Measurements from ENCODE around the gene ZNF124.
"Not testable (repeated sequence)": the region's sequence is repeated elsewhere in the genome, so short reads cannot be mapped to it uniquely, and the experiment has no call there.

The ZNF124 gene

DNA sequence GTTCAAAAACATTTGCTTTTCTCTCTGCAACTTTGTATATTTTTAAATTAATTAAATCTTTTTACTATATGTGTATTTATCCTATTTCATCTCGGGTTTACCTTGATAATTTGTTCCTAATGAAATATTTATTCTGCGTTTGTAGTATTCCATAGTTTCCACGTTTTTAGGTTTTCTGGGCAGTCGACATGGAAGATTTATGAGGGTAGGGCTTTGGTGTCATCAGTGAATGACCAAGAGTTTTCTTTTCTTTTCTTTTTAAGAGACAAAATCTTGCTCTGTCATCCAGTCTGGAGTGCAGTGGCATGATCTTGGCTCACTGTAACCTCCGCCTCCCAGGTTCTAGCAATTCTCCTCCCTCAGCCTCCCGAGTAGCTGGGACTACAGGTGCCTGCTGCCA is 50.4 kb downstream of the ZNF124 start:
- no peak overlapping the region for H3K4me3 ChIP-seq (ENCODE audit: control insufficient read depth, low read depth, low read length)
- DNase-seq (ENCODE audit: low read depth) = no peak
- TF ChIP-seq, protein P1, sequence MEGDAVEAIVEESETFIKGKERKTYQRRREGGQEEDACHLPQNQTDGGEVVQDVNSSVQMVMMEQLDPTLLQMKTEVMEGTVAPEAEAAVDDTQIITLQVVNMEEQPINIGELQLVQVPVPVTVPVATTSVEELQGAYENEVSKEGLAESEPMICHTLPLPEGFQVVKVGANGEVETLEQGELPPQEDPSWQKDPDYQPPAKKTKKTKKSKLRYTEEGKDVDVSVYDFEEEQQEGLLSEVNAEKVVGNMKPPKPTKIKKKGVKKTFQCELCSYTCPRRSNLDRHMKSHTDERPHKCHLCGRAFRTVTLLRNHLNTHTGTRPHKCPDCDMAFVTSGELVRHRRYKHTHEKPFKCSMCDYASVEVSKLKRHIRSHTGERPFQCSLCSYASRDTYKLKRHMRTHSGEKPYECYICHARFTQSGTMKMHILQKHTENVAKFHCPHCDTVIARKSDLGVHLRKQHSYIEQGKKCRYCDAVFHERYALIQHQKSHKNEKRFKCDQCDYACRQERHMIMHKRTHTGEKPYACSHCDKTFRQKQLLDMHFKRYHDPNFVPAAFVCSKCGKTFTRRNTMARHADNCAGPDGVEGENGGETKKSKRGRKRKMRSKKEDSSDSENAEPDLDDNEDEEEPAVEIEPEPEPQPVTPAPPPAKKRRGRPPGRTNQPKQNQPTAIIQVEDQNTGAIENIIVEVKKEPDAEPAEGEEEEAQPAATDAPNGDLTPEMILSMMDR (conservative IDR thresholded peaks at IDR 0.05; ENCODE audit: control insufficient read depth, insufficient read depth, low read depth, low read length) = no peak

DNA sequence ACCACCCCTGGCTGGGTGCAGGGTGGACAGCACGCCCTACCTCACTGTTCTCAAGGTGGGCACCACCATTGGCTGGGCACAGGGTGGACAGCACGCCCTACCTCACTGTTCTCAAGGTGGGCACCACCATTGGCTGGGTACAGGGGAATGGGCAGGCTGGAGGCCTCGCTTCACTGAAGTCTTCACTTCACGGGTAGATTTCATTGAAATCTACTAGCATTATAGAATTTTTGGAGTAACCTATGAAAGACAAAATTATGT is 51.5 kb downstream of the ZNF124 start:
- DNase-seq (ENCODE audit: low read depth); H3K4me3 ChIP-seq (ENCODE audit: control insufficient read depth, low read depth, low read length): not testable (repeated sequence)

DNA sequence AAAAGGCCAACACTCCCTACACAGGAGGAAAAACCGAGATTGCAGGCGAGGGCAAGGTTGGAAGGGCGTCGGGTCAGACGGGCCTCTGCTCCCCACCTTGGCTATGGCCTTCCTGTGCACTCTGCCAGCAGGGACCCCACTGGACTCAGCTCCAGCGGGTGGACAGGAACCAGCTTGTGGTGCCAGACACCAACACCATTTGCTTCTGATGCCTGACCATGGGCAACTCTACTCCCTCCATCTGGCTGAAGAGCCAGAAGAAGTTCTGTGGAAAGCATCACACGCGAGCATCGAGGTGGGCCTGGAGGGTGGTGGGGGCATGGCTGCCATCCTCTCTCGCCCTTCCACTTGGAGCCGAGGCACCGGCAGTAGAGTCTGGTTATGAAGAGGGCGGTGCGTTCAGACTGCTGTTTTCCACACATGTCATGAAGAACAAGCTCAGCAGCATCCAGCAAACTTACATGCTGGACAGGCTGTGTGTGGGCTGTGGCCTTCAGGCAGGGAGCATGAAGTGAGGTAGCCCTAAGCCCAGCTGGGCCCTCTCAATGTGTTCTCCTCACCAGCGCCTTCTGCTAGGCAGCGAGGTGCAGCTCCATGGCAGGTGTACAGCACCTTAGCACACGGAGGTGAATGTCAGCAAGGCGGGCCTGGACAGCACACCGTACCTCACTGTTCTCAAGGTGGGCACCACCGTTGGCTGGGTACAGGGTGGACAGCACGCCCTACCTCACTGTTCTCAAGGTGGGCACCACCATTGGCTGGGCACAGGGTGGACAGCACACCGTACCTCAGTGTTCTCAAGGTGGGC is 52.0 kb downstream of the ZNF124 start:
- H3K4me3 ChIP-seq (ENCODE audit: control insufficient read depth, low read depth, low read length) = no peak overlapping the region
- TF ChIP-seq, protein P1 (conservative IDR thresholded peaks at IDR 0.05; ENCODE audit: control insufficient read depth, insufficient read depth, low read depth, low read length) = no peak
- DNase-seq (ENCODE audit: low read depth) = no peak

DNA sequence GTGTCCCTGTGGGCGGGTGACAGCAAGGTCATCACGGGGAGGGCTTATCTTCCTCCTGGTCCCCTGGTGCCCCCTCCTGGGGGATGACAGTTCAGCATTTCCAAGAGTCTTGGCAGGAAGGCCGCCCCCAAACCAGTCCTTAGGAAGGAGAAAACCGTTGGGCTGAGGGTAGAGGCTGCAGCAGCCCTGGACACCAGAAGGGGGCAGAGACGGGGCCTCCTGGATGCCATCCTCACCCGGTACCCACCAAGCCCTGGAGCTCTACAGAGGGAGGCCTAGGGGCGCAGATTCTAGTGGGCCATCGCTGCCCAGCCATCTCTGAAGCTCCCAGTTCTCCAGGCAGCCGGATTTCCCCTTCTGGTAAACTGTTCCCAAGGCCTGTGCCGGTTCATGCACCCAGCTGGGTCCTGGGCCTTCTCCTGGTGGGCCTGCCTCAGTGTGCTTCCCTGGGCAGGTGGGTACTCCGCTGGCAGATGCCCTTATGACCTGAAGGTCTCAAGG is 52.8 kb downstream of the ZNF124 start:
- DNase-seq (ENCODE audit: low read depth) = peak; percentile 39
- TF ChIP-seq, protein P1 (conservative IDR thresholded peaks at IDR 0.05; ENCODE audit: control insufficient read depth, insufficient read depth, low read depth, low read length) = peak; percentile 28
- H3K4me3 ChIP-seq (ENCODE audit: control insufficient read depth, low read depth, low read length) = no peak overlapping the region

DNA sequence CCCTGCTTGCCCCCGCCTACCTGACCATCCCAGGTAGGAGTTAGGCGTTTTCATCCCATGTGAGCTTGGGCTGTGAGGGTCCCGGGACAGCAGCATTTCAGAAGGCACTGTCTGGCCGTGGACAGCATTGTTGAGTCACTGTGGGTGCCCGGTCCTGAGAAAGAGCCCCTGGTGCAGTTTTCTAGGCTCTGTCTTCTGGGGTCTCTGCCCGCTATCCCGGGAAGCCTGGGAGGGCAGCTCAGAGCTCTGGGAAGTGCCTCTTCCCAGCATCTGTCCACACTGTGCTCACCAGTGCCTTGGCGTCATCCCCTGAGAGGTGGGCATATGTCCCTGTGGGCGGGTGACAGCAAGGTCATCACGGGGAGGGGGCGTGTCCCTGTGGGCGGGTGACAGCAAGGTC is 56.3 kb downstream of the ZNF124 start:
- H3K4me3 ChIP-seq (ENCODE audit: control insufficient read depth, low read depth, low read length) = no peak overlapping the region
- no peak for DNase-seq (ENCODE audit: low read depth)
- TF ChIP-seq, protein P1 (conservative IDR thresholded peaks at IDR 0.05; ENCODE audit: control insufficient read depth, insufficient read depth, low read depth, low read length) = no peak

DNA sequence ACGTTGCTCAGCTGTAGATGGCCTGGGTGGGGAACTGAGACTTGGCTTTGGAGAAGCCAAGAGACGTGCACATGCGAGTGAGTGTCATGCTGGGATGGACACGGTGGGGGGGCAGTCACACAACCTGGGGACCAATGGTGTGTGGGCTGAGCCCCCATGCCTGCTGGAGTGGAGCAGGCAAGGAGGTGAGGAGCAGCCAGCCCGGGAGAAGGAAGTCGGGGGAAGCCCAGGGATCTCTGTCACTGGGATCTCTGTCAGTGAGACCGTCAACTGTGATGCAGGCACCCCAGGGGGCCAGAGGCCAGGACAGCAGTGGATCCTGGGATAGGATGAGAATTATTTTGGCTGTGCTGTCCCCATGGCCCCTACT is 56.7 kb downstream of the ZNF124 start:
- H3K4me3 ChIP-seq (ENCODE audit: control insufficient read depth, low read depth, low read length) = no peak overlapping the region
- TF ChIP-seq, protein P1 (conservative IDR thresholded peaks at IDR 0.05; ENCODE audit: control insufficient read depth, insufficient read depth, low read depth, low read length) = no peak
- DNase-seq (ENCODE audit: low read depth) = no peak

DNA sequence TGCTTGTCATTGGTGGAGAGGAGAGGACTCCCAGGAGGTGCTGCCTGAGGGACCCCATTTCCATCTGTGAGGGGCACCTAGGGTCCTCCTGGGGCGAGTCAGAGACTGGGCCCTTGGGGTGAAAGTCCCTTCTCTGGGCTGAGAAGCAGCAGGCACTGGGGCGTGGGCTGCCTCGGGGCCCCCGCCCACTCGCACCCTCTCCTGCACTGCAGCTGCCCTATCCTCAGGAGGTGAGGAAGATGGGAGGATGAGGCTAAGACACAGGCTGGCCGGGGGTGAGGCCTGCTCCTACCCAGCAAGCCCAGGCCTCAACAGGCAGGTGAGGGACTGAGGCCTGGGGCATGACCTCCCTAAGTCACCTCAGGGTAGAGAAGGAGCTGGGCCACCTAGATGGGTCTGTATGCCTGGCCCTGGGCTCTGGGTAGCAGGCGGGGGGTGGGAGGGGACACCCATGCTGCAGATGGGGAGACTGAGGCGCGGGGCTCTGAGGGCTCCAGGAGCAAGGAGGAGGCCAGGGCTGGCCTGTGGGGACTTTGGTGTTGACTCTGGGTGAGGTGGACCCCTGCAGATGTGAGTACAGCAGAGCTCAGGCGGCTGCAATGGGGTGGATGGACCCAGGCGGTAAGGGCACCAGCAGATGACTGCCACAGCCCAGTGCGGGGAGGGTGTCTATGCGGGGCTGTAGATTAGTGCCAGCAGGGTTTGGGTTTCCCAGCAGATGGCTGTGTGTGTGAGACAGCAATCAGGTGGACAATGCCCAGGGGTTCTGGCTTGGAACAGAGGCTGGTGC is 57.3 kb downstream of the ZNF124 start:
- DNase-seq (ENCODE audit: low read depth) = no peak
- TF ChIP-seq, protein P1 (conservative IDR thresholded peaks at IDR 0.05; ENCODE audit: control insufficient read depth, insufficient read depth, low read depth, low read length) = no peak
- H3K4me3 ChIP-seq (ENCODE audit: control insufficient read depth, low read depth, low read length) = no peak overlapping the region

All from fibroblast of mammary gland (primary cell).